ENCODE results near the gene DSCAM. TPM values are rescaled to one million over a fixed set of nuclear protein-coding genes. Genes with fewer than 3 reads are reported as not detected.

Gene DSCAM
- total and polyA plus RNA-seq, 3 donors from 2014 or later = 0.70 to 2.3 (median 2.0) TPM

GRCh38 chr21:40057331-40057730, 789.6 kb downstream of the DSCAM start:
- Histone ChIP-seq H3K4me1 (no peaks in the 10 kb centered on the region), H3K36me3 (ENCODE audit: low read depth, missing control alignments) (no peaks in the 10 kb centered on the region), H3K27ac (no peak overlapping the region), H3K4me3 (no peak overlapping the region), H3K27me3 (no peaks in the 10 kb centered on the region), H3K9me3 (no peaks in the 10 kb centered on the region)
- DNase-seq = no peak
- intact Hi-C loops (cut with DNase I; ENCODE audit: low total_unique reads) = no loop called here
- TF ChIP-seq CTCF (IDR thresholded peaks at IDR 0.05) (no peak), POLR2A (IDR thresholded peaks at IDR 0.05) (no peak)
- WGBS, 2 donors = 68 to 84% methylated on average over 5 of the region's 5 CpGs

- TF ChIP-seq POLR2A (IDR thresholded peaks at IDR 0.05) (no peak), CTCF (IDR thresholded peaks at IDR 0.05) (no peak)
- Histone ChIP-seq H3K4me1 (no peaks in the 10 kb centered on the region), H3K27me3 (no peaks in the 10 kb centered on the region), H3K27ac (no peak overlapping the region), H3K9me3 (no peaks in the 10 kb centered on the region), H3K4me3 (no peak overlapping the region), H3K36me3 (ENCODE audit: low read depth, missing control alignments) (no peaks in the 10 kb centered on the region)
- intact Hi-C loops (cut with DNase I; ENCODE audit: low total_unique reads) = no loop called here
- 79 to 83% methylated on average over 3 of the region's 3 CpGs for WGBS, 2 donors
- DNase-seq = no peak
Observed at GRCh38 chr21:40056031-40056430, 790.9 kb downstream of the DSCAM start.

- Histone ChIP-seq H3K27ac (no peak overlapping the region), H3K9me3 (no peaks in the 10 kb centered on the region), H3K27me3 (no peaks in the 10 kb centered on the region), H3K4me1 (no peaks in the 10 kb centered on the region), H3K36me3 (ENCODE audit: low read depth, missing control alignments) (no peaks in the 10 kb centered on the region), H3K4me3 (no peak overlapping the region)
- no peak for DNase-seq
- WGBS, 2 donors = 52 to 78% methylated on average over 3 of the region's 3 CpGs
- intact Hi-C loops (cut with DNase I; ENCODE audit: low total_unique reads) = no loop called here
- TF ChIP-seq POLR2A (IDR thresholded peaks at IDR 0.05) (no peak), CTCF (IDR thresholded peaks at IDR 0.05) (no peak)
Observed at GRCh38 chr21:40054403-40054802, 792.6 kb downstream of the DSCAM start.

- DNase-seq = no peak
- TF ChIP-seq POLR2A (IDR thresholded peaks at IDR 0.05) (no peak), CTCF (IDR thresholded peaks at IDR 0.05) (no peak)
- H3K36me3 ChIP-seq (ENCODE audit: low read depth, missing control alignments) = no peaks in the 10 kb centered on the region
- 65 to 82% methylated on average over 11 of the region's 11 CpGs for WGBS, 2 donors
- H3K27ac ChIP-seq = no peak overlapping the region
- no peaks in the 10 kb centered on the region for H3K4me1 ChIP-seq
- H3K4me3 ChIP-seq = no peak overlapping the region
- intact Hi-C loops (cut with DNase I; ENCODE audit: low total_unique reads) = no loop called here
- H3K27me3 ChIP-seq = no peaks in the 10 kb centered on the region
- H3K9me3 ChIP-seq = no peaks in the 10 kb centered on the region
Observed at GRCh38 chr21:40053007-40053406, 794.0 kb downstream of the DSCAM start.

- intact Hi-C loops (cut with DNase I; ENCODE audit: low total_unique reads) = no loop called here
- WGBS, 2 donors = 86% methylated on average over 2 of the region's 2 CpGs
- Histone ChIP-seq H3K4me3 (no peak overlapping the region), H3K27ac (no peak overlapping the region), H3K4me1 (no peaks in the 10 kb centered on the region), H3K36me3 (ENCODE audit: low read depth, missing control alignments) (no peaks in the 10 kb centered on the region), H3K9me3 (no peaks in the 10 kb centered on the region), H3K27me3 (no peaks in the 10 kb centered on the region)
- no peak for DNase-seq
- TF ChIP-seq CTCF (IDR thresholded peaks at IDR 0.05) (no peak), POLR2A (IDR thresholded peaks at IDR 0.05) (no peak)
Observed at GRCh38 chr21:40052276-40052675, 794.7 kb downstream of the DSCAM start.
